OCI-LY3 (cell line): ENCODE data around the gene SAMM50.
A peak's percentile ranks its signal among the peaks of the same experiment; 100 is the strongest.

ENCODE experiments used
- H2AFZ ChIP-seq: fragments of 200-600, 300-600 bp; shearing (Covaris generic); 2 replicates; pipeline ENCODE4 v1.6.0; 2014; ENCODE audit warnings: antibody characterized with exemption, low read depth, low read length
- H3K27ac ChIP-seq: fragments of 200-600, 300-600 bp; sonication (generic); 2 replicates; pipeline ENCODE4 v1.5.1; 2014; ENCODE audit warnings: mild to moderate bottlenecking, low read length, moderate library complexity, mixed read lengths
- H3K27me3 ChIP-seq: fragments of 200-600, 300-600 bp; sonication (generic); 2 replicates; pipeline ENCODE4 v1.6.1; 2014; ENCODE audit warnings: low read depth, low read length, mixed read lengths
- H3K36me3 ChIP-seq: fragments of 200-600, 300-600 bp; sonication (generic); replicated peaks from 2 replicates; pipeline ENCODE3; 2014; ENCODE audit warnings: low read depth, low read length, mixed read lengths
- H3K4me1 ChIP-seq: fragments of 300-600, 200-600 bp; sonication (generic); 2 replicates; pipeline ENCODE4 v1.6.1; 2014; ENCODE audit warnings: low read length, mixed read lengths
- H3K4me2 ChIP-seq: fragments of 200-600, 300-600 bp; sonication (generic); 2 replicates; pipeline ENCODE4 v1.6.1; 2014; ENCODE audit warnings: low read length, mixed read lengths
- H3K4me3 ChIP-seq: fragments of 300-600, 200-600 bp; sonication (generic); 2 replicates; pipeline ENCODE4 v1.5.1; 2014; ENCODE audit warnings: antibody characterized with exemption, mild to moderate bottlenecking, low read length, moderate library complexity
- H3K79me2 ChIP-seq: fragments of 300-600, 200-600 bp; shearing (Covaris generic); 2 replicates; pipeline ENCODE4 v1.6.1; 2014; ENCODE audit warnings: mild to moderate bottlenecking, low read length, mixed read lengths
- H3K9ac ChIP-seq: fragments of 300-600, 200-600 bp; shearing (Covaris generic); 2 replicates; pipeline ENCODE4 v1.6.0; 2014; ENCODE audit warnings: mild to moderate bottlenecking, low read length, moderate library complexity
- H3K9me3 ChIP-seq: fragments of 200-600, 300-600 bp; shearing (Covaris generic); 2 replicates; pipeline ENCODE4 v1.6.1; 2014; ENCODE audit warnings: low read length, mixed read lengths; ENCODE audit not compliant: insufficient read depth
- H4K20me1 ChIP-seq: fragments of 200-600, 300-600 bp; sonication (generic); 2 replicates; pipeline ENCODE4 v1.6.1; 2016; ENCODE audit warnings: low read length, mixed read lengths; ENCODE audit not compliant: insufficient read depth
- CTCF ChIP-seq: fragments of 200-600, 300-600 bp; sonication (generic); IDR thresholded peaks from 2 replicates; pipeline ENCODE4 v1.5.1; 2014; ENCODE audit warnings: antibody characterized with exemption, low read length, low read depth
- EZH2phosphoT487 ChIP-seq: fragments of 200-600 bp; shearing (Covaris generic); IDR thresholded peaks from 2 replicates; pipeline ENCODE4 v1.6.1; 2018; ENCODE audit warnings: antibody characterized with exemption, mixed run types, low read depth

The SAMM50 gene

GRCh38 chr22:43955883-43956782, 891 bp downstream of the SAMM50 start:
- H3K4me3 ChIP-seq: peak overlapping the region; percentile 91
- no peaks in the 10 kb centered on the region for H3K36me3 ChIP-seq
- H3K27me3 ChIP-seq: no peaks in the 10 kb centered on the region
- H3K27ac ChIP-seq: peak overlapping the region; percentile 64
- H4K20me1 ChIP-seq: no peaks in the 10 kb centered on the region
- H2AFZ ChIP-seq: peak overlapping the region; percentile 63
- H3K4me2 ChIP-seq: peak overlapping the region; percentile 87
- peaks cover 70% of the 10 kb centered on the region for H3K79me2 ChIP-seq
- TF ChIP-seq EZH2phosphoT487 (no peak), CTCF (no peak)
- H3K9me3 ChIP-seq: no peaks in the 10 kb centered on the region
- peak overlapping the region; percentile 93 for H3K9ac ChIP-seq
- H3K4me1 ChIP-seq: peaks cover 16% of the 10 kb centered on the region

GRCh38 chr22:43956805-43957463, 1.7 kb downstream of the SAMM50 start:
- H3K79me2 ChIP-seq: peaks cover 77% of the 10 kb centered on the region
- TF ChIP-seq CTCF (no peak), EZH2phosphoT487 (no peak)
- H4K20me1 ChIP-seq: no peaks in the 10 kb centered on the region
- H3K27me3 ChIP-seq: no peaks in the 10 kb centered on the region
- no peaks in the 10 kb centered on the region for H3K36me3 ChIP-seq
- H3K4me3 ChIP-seq: peak overlapping the region; percentile 91; the same call in 1 of the 2 replicates
- no peak overlapping the region for H3K27ac ChIP-seq
- H3K4me1 ChIP-seq: peaks cover 16% of the 10 kb centered on the region
- no peak overlapping the region for H2AFZ ChIP-seq
- H3K9me3 ChIP-seq: no peaks in the 10 kb centered on the region
- peak overlapping the region; percentile 87 for H3K4me2 ChIP-seq
- no peak overlapping the region for H3K9ac ChIP-seq

DNA sequence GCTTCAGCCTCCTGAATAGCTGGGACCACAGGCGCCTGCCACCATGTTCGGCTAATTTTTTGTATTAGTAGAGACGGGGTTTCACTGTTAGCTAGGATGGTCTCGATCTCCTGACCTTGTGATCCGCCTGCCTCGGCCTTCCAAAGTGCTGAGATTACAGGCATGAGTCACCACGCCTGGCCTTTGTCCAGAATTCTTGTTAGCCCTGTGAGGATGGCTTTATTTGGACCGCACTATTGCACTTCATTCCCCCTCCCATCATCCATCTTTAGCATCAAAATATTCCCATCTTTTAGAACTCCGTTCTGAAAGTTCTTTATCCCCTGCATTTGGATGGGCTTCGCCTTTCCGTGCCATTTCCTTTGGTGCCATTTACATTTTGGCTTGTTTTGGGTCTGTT, 2.6 kb downstream of the SAMM50 start:
- H3K4me2 ChIP-seq: no peak overlapping the region

More for the DNA sequence above, 2.6 kb downstream of the SAMM50 start:
- Histone ChIP-seq H3K27me3 (no peaks in the 10 kb centered on the region), H3K9me3 (no peaks in the 10 kb centered on the region), H4K20me1 (no peaks in the 10 kb centered on the region), H3K27ac (no peak overlapping the region), H3K4me1 (peaks cover 16% of the 10 kb centered on the region), H3K36me3 (no peaks in the 10 kb centered on the region), H3K79me2 (peaks cover 80% of the 10 kb centered on the region), H3K4me3 (no peak overlapping the region), H3K9ac (no peak overlapping the region), H2AFZ (no peak overlapping the region)
- TF ChIP-seq EZH2phosphoT487 (no peak), CTCF (no peak)
